Activated naive CD8-positive, alpha-beta T cell treated with anti-CD3 and anti-CD28 coated beads for 36 hours (primary cell): ENCODE data around the gene DENND2A. TPM values are rescaled to one million over a fixed set of nuclear protein-coding genes. Genes with fewer than 3 reads are reported as not detected.
"Not testable (repeated sequence)": the region's sequence is repeated elsewhere in the genome, so short reads cannot be mapped to it uniquely, and the experiment has no call there.

Experiments
- DNase-seq: peaks from one replicate; pipeline ENCODE4 v3.0.0; 2021
- H3K27ac Mint-ChIP-seq: one replicate; pipeline ENCODE4 v1.8.0; 2022; ENCODE audit warnings: mild to moderate bottlenecking, moderate library complexity, mixed read lengths
- H3K27me3 Mint-ChIP-seq: one replicate; pipeline ENCODE4 v1.8.0; 2022; ENCODE audit warnings: mild to moderate bottlenecking, mixed read lengths
- H3K36me3 Mint-ChIP-seq: one replicate; pipeline ENCODE4 v1.8.0; 2021; ENCODE audit warnings: mild to moderate bottlenecking, mixed read lengths
- H3K4me1 Mint-ChIP-seq: one replicate; pipeline ENCODE4 v1.8.0; 2021; ENCODE audit warnings: mixed read lengths
- H3K4me3 Mint-ChIP-seq: one replicate; pipeline ENCODE4 v1.8.0; 2022; ENCODE audit warnings: mild to moderate bottlenecking, moderate library complexity, mixed read lengths
- H3K9me3 Mint-ChIP-seq: one replicate; pipeline ENCODE4 v1.8.0; 2022; ENCODE audit warnings: mixed read lengths
- total RNA-seq, 2 experiments: library from RNA; stranded (reverse); gene quantifications; one replicate each; pipeline ENCODE4 v1.2.3, GENCODE V29; 2021

DENND2A gene
- total RNA-seq, 2 experiments from 2014 or later, result not detected

- not testable (repeated sequence) for H3K4me1 Mint-ChIP-seq, H3K4me3 Mint-ChIP-seq, H3K27ac Mint-ChIP-seq, DNase-seq, H3K36me3 Mint-ChIP-seq, H3K27me3 Mint-ChIP-seq, H3K9me3 Mint-ChIP-seq
Observed at GRCh38 chr7:140619915-140620510, 20.6 kb downstream of the DENND2A start.

GRCh38 chr7:140619176-140619575 is 21.4 kb downstream of the DENND2A start:
- Mint-ChIP-seq H3K27ac (no peak overlapping the region), H3K9me3 (no peaks in the 10 kb centered on the region), H3K36me3 (no peaks in the 10 kb centered on the region), H3K4me1 (no peaks in the 10 kb centered on the region), H3K27me3 (no peaks in the 10 kb centered on the region), H3K4me3 (no peak overlapping the region)
- no peak for DNase-seq

GRCh38 chr7:140618306-140618705 is 22.3 kb downstream of the DENND2A start:
- Mint-ChIP-seq H3K27ac (no peak overlapping the region), H3K9me3 (no peaks in the 10 kb centered on the region), H3K36me3 (no peaks in the 10 kb centered on the region), H3K4me3 (no peak overlapping the region), H3K4me1 (no peaks in the 10 kb centered on the region), H3K27me3 (no peaks in the 10 kb centered on the region)
- no peak for DNase-seq

GRCh38 chr7:140617081-140617480 is 23.5 kb downstream of the DENND2A start:
- no peak for DNase-seq
- H3K36me3 Mint-ChIP-seq, result no peaks in the 10 kb centered on the region
- no peaks in the 10 kb centered on the region for H3K4me1 Mint-ChIP-seq
- H3K9me3 Mint-ChIP-seq, result no peaks in the 10 kb centered on the region
- H3K27me3 Mint-ChIP-seq, result no peaks in the 10 kb centered on the region
- no peak overlapping the region for H3K4me3 Mint-ChIP-seq
- no peak overlapping the region for H3K27ac Mint-ChIP-seq

GRCh38 chr7:140616328-140616727 is 24.3 kb downstream of the DENND2A start:
- Mint-ChIP-seq H3K4me1 (no peaks in the 10 kb centered on the region), H3K4me3 (no peak overlapping the region), H3K27me3 (no peaks in the 10 kb centered on the region), H3K9me3 (no peaks in the 10 kb centered on the region), H3K36me3 (no peaks in the 10 kb centered on the region), H3K27ac (no peak overlapping the region)
- no peak for DNase-seq

GRCh38 chr7:140611641-140612040 is 29.0 kb downstream of the DENND2A start:
- no peaks in the 10 kb centered on the region for H3K27me3 Mint-ChIP-seq
- H3K36me3 Mint-ChIP-seq, result no peaks in the 10 kb centered on the region
- no peaks in the 10 kb centered on the region for H3K4me1 Mint-ChIP-seq
- H3K27ac Mint-ChIP-seq, result no peak overlapping the region
- H3K4me3 Mint-ChIP-seq, result no peak overlapping the region
- no peaks in the 10 kb centered on the region for H3K9me3 Mint-ChIP-seq
- DNase-seq, result no peak

- Mint-ChIP-seq H3K4me3 (no peak overlapping the region), H3K27ac (no peak overlapping the region), H3K9me3 (no peaks in the 10 kb centered on the region), H3K36me3 (no peaks in the 10 kb centered on the region), H3K27me3 (no peaks in the 10 kb centered on the region), H3K4me1 (no peaks in the 10 kb centered on the region)
- no peak for DNase-seq
Observed at GRCh38 chr7:140610204-140611165, 30.1 kb downstream of the DENND2A start.

- Mint-ChIP-seq H3K4me1 (no peaks in the 10 kb centered on the region), H3K9me3 (no peaks in the 10 kb centered on the region), H3K36me3 (no peaks in the 10 kb centered on the region), H3K4me3 (no peak overlapping the region), H3K27ac (no peak overlapping the region), H3K27me3 (no peaks in the 10 kb centered on the region)
- no peak for DNase-seq
Observed at GRCh38 chr7:140609646-140610045, 31.0 kb downstream of the DENND2A start.

- H3K4me1 Mint-ChIP-seq, result no peaks in the 10 kb centered on the region
- no peaks in the 10 kb centered on the region for H3K9me3 Mint-ChIP-seq
- no peaks in the 10 kb centered on the region for H3K36me3 Mint-ChIP-seq
- H3K27me3 Mint-ChIP-seq, result no peaks in the 10 kb centered on the region
- no peak overlapping the region for H3K4me3 Mint-ChIP-seq
- no peak overlapping the region for H3K27ac Mint-ChIP-seq
- DNase-seq, result no peak
Observed at GRCh38 chr7:140607441-140607989, 33.1 kb downstream of the DENND2A start.

GRCh38 chr7:140605337-140605736 is 35.3 kb downstream of the DENND2A start:
- no peaks in the 10 kb centered on the region for H3K9me3 Mint-ChIP-seq
- DNase-seq, result no peak
- H3K27ac Mint-ChIP-seq, result no peak overlapping the region
- no peaks in the 10 kb centered on the region for H3K36me3 Mint-ChIP-seq
- H3K4me3 Mint-ChIP-seq, result no peak overlapping the region
- H3K27me3 Mint-ChIP-seq, result no peaks in the 10 kb centered on the region
- no peaks in the 10 kb centered on the region for H3K4me1 Mint-ChIP-seq

- H3K9me3 Mint-ChIP-seq, result no peaks in the 10 kb centered on the region
- H3K27ac Mint-ChIP-seq, result no peak overlapping the region
- no peaks in the 10 kb centered on the region for H3K4me1 Mint-ChIP-seq
Observed at GRCh38 chr7:140604760-140605159, 35.9 kb downstream of the DENND2A start.

GRCh38 chr7:140604076-140604475 is 36.5 kb downstream of the DENND2A start:
- no peaks in the 10 kb centered on the region for H3K27me3 Mint-ChIP-seq
- no peak for DNase-seq

More at GRCh38 chr7:140604760-140605159, 35.9 kb downstream of the DENND2A start:
- Mint-ChIP-seq H3K36me3 (no peaks in the 10 kb centered on the region), H3K27me3 (no peaks in the 10 kb centered on the region), H3K4me3 (no peak overlapping the region)
- DNase-seq, result no peak

GRCh38 chr7:140601566-140602174 is 38.9 kb downstream of the DENND2A start:
- no peak for DNase-seq
- no peak overlapping the region for H3K4me3 Mint-ChIP-seq
- no peaks in the 10 kb centered on the region for H3K4me1 Mint-ChIP-seq
- H3K9me3 Mint-ChIP-seq, result no peaks in the 10 kb centered on the region
- H3K27ac Mint-ChIP-seq, result no peak overlapping the region
- peaks cover 7% of the 10 kb centered on the region for H3K27me3 Mint-ChIP-seq
- no peaks in the 10 kb centered on the region for H3K36me3 Mint-ChIP-seq

More at GRCh38 chr7:140604076-140604475, 36.5 kb downstream of the DENND2A start:
- no peaks in the 10 kb centered on the region for H3K36me3 Mint-ChIP-seq
- no peak overlapping the region for H3K27ac Mint-ChIP-seq
- no peaks in the 10 kb centered on the region for H3K9me3 Mint-ChIP-seq
- no peak overlapping the region for H3K4me3 Mint-ChIP-seq
- no peaks in the 10 kb centered on the region for H3K4me1 Mint-ChIP-seq

- Mint-ChIP-seq H3K27ac (no peak overlapping the region), H3K9me3 (no peaks in the 10 kb centered on the region), H3K27me3 (peaks cover 8% of the 10 kb centered on the region), H3K4me1 (no peaks in the 10 kb centered on the region), H3K4me3 (no peak overlapping the region), H3K36me3 (no peaks in the 10 kb centered on the region)
- DNase-seq, result no peak
Observed at GRCh38 chr7:140600341-140600740, 40.3 kb downstream of the DENND2A start.

- Mint-ChIP-seq H3K27ac (no peak overlapping the region), H3K4me3 (no peak overlapping the region), H3K27me3 (peaks cover 12% of the 10 kb centered on the region), H3K4me1 (peaks cover 11% of the 10 kb centered on the region), H3K9me3 (no peaks in the 10 kb centered on the region), H3K36me3 (no peaks in the 10 kb centered on the region)
- DNase-seq, result no peak
Observed at GRCh38 chr7:140597428-140597949, 43.1 kb downstream of the DENND2A start.
